GM19025 (cell line): Measurements from ENCODE around the gene BBS9.
"Not testable (repeated sequence)": the region's sequence is repeated elsewhere in the genome, so short reads cannot be mapped to it uniquely, and the experiment has no call there.

ENCODE experiments used
- ATAC-seq: cut with Tn5 transposase; IDR thresholded peaks from one replicate; pipeline ENCODE4 v1.9.1; 2021; ENCODE audit warnings: mild to moderate bottlenecking, low read depth, moderate library complexity; ENCODE audit not compliant: unreplicated experiment

BBS9 gene

GRCh38 chr7:33262476-33262875 is 133.1 kb downstream of the BBS9 start:
- no peak for ATAC-seq

- ATAC-seq: not testable (repeated sequence)
Observed at GRCh38 chr7:33271839-33272371, 142.5 kb downstream of the BBS9 start.

- no peak for ATAC-seq
Observed at GRCh38 chr7:33273356-33273755, 144.0 kb downstream of the BBS9 start.

GRCh38 chr7:33276325-33276724 is 147.0 kb downstream of the BBS9 start:
- no peak for ATAC-seq

- ATAC-seq: no peak
Observed at GRCh38 chr7:33276729-33277128, 147.4 kb downstream of the BBS9 start.

GRCh38 chr7:33278095-33278494 is 148.7 kb downstream of the BBS9 start:
- no peak for ATAC-seq

GRCh38 chr7:33286501-33286900 is 157.1 kb downstream of the BBS9 start:
- ATAC-seq: no peak

GRCh38 chr7:33287738-33288137 is 158.4 kb downstream of the BBS9 start:
- no peak for ATAC-seq

GRCh38 chr7:33298848-33299247 is 169.5 kb downstream of the BBS9 start:
- ATAC-seq: no peak

GRCh38 chr7:33299425-33299824 is 170.1 kb downstream of the BBS9 start:
- ATAC-seq: no peak

GRCh38 chr7:33300131-33300530 is 170.8 kb downstream of the BBS9 start:
- ATAC-seq: no peak

- no peak for ATAC-seq
Observed at GRCh38 chr7:33300742-33301141, 171.4 kb downstream of the BBS9 start.

GRCh38 chr7:33303978-33304557 is 174.7 kb downstream of the BBS9 start:
- not testable (repeated sequence) for ATAC-seq

- ATAC-seq: no peak
Observed at GRCh38 chr7:33307205-33307604, 177.8 kb downstream of the BBS9 start.

GRCh38 chr7:33310546-33310945 is 181.2 kb downstream of the BBS9 start:
- no peak for ATAC-seq

GRCh38 chr7:33325754-33326484 is 196.6 kb downstream of the BBS9 start:
- no peak for ATAC-seq

GRCh38 chr7:33326485-33326848 is 197.1 kb downstream of the BBS9 start:
- no peak for ATAC-seq

GRCh38 chr7:33327427-33327826 is 198.1 kb downstream of the BBS9 start:
- ATAC-seq: no peak

GRCh38 chr7:33334349-33334748 is 205.0 kb downstream of the BBS9 start:
- no peak for ATAC-seq

GRCh38 chr7:33336820-33337219 is 207.5 kb downstream of the BBS9 start:
- no peak for ATAC-seq

GRCh38 chr7:33339074-33339790 is 209.9 kb downstream of the BBS9 start:
- ATAC-seq: no peak
